HepG2 (cell line): Measurements from ENCODE around the gene ZDHHC14. TPM values are rescaled to one million over a fixed set of nuclear protein-coding genes. Genes with fewer than 3 reads are reported as not detected.

Experiments used
- ATAC-seq: fragments of 200-7000 bp; cut with Tn5 transposase; 3 replicates; pipeline ENCODE4 v1.9.1; 2020; ENCODE audit warnings: mild to moderate bottlenecking, moderate library complexity
- BruUV-seq: library from RNA; stranded (reverse); fragments of 400-500 nt; replicated peaks from 2 replicates; lab custom pipeline; 2021; lab: Mats Ljungman, UMichigan
- CTCF ChIA-PET: fragments of 300-600 bp; formaldehyde crosslinking; extraction: SDS; loops from one replicate; lab custom pipeline; 2021; ENCODE audit warnings: low total read pairs, inconsistent platforms, low intra/inter-chr PET ratio; lab: Yijun Ruan, JAX
- POLR2A ChIA-PET: fragments of 350-600 bp; sonication (Branson Sonifier 250); formaldehyde crosslinking; loops from one replicate; lab custom pipeline; 2020; ENCODE audit warnings: antibody characterized with exemption, inconsistent platforms; lab: Yijun Ruan, JAX
- DNase-seq: peaks from one replicate; pipeline ENCODE4 v3.0.0-alpha.2; 2015; ENCODE audit warnings: low spot score
- FAIRE-seq: peaks from 3 replicates; lab custom pipeline; 2011; peaks lifted over from hg19 to GRCh38; lab: Jason Lieb, UNC
- H2AFZ ChIP-seq: one replicate; pipeline ENCODE4 v1.6.1; 2011; ENCODE audit warnings: low read length, inconsistent platforms
- H3K27ac ChIP-seq: fragments of 300-600 bp; 3 replicates; pipeline ENCODE4 v1.8.0; 2011; ENCODE audit warnings: mixed run types, mild to moderate bottlenecking, mixed read lengths, low read length, inconsistent platforms; ENCODE audit not compliant: insufficient read depth; ENCODE audit errors: extremely low read length
- H3K27me3 ChIP-seq, 2 experiments: fragments of 200-600 bp in 1 of 2; 2 replicates in 1 of 2; 3 replicates in 1 of 2; pipeline versions ENCODE4 v1.6.0 to v1.8.0; 2011; ENCODE audit warnings: low read length in 2 of 2, mild to moderate bottlenecking in 2 of 2, moderate library complexity in 2 of 2, inconsistent platforms in 1 of 2; ENCODE audit not compliant: insufficient read depth in 2 of 2, control insufficient read depth in 1 of 2
- H3K36me3 ChIP-seq, 2 experiments: fragments of 200-600 bp in 1 of 2; replicated peaks in 1 of 2; 2 replicates in 1 of 2; 3 replicates in 1 of 2; pipeline versions ENCODE4 v1.5.1 to v1.8.0; 2011; ENCODE audit warnings: low read length in 2 of 2, inconsistent platforms in 1 of 2; ENCODE audit not compliant: insufficient read depth in 2 of 2, control insufficient read depth in 1 of 2
- H3K4me1 ChIP-seq: 2 replicates; pipeline ENCODE4 v1.5.1; 2012; ENCODE audit warnings: low read length, inconsistent platforms; ENCODE audit not compliant: insufficient read depth
- H3K4me2 ChIP-seq: 2 replicates; pipeline ENCODE4 v1.6.0; 2011; ENCODE audit warnings: low read depth, low read length, inconsistent platforms
- H3K4me3 ChIP-seq, 3 experiments: fragments of 200-600 bp in 1 of 3; sonication (generic), shearing (Covaris generic) in 1 of 3; replicated peaks in 1 of 3; 2 replicates each; pipeline ENCODE4 v1.5.1; 2011 to 2016; ENCODE audit warnings: low read length in 3 of 3, inconsistent platforms in 2 of 3, low read depth in 2 of 3, mild to moderate bottlenecking in 2 of 3, control low read depth in 1 of 3, mixed read lengths in 1 of 3; ENCODE audit not compliant: insufficient read depth in 1 of 3
- H3K79me2 ChIP-seq: one replicate; pipeline ENCODE4 v1.6.1; 2011; ENCODE audit warnings: low read length, inconsistent platforms; ENCODE audit not compliant: insufficient read depth
- H3K9ac ChIP-seq: 2 replicates; pipeline ENCODE4 v1.6.0; 2011; ENCODE audit warnings: mild to moderate bottlenecking, low read depth, low read length, inconsistent platforms; ENCODE audit not compliant: insufficient read depth
- H3K9me3 ChIP-seq: 2 replicates; pipeline ENCODE4 v1.5.1; 2012; ENCODE audit warnings: mild to moderate bottlenecking, low read length
- H4K20me1 ChIP-seq: 2 replicates; pipeline ENCODE4 v1.6.0; 2011; ENCODE audit warnings: inconsistent platforms, mild to moderate bottlenecking, low read length, moderate library complexity; ENCODE audit not compliant: insufficient read depth
- EEA1 ChIP-seq: sonication (generic); formaldehyde crosslinking; IDR thresholded peaks from 2 replicates; pipeline ENCODE4 v1.5.1; 2020; ENCODE audit warnings: mild to moderate bottlenecking, missing genetic modification reagents, borderline replicate concordance
- HNF4A ChIP-seq: sonication (generic); formaldehyde crosslinking; IDR thresholded peaks from 2 replicates; pipeline ENCODE4 v1.4.0; 2020; ENCODE audit warnings: missing genetic modification reagents
- HNRNPH1 ChIP-seq: fragments of 200-400 bp; formaldehyde crosslinking; optimal IDR thresholded peaks from 2 replicates; pipeline ENCODE3; 2017; ENCODE audit warnings: mild to moderate bottlenecking, low read depth, low read length
- JUND ChIP-seq: sonication (generic); formaldehyde crosslinking; IDR thresholded peaks from 2 replicates; pipeline ENCODE4 v1.8.0; 2022; ENCODE audit warnings: mild to moderate bottlenecking, missing genetic modification reagents
- KAT7 ChIP-seq: IDR thresholded peaks from 2 replicates; pipeline ENCODE4 v1.6.1; 2018; ENCODE audit warnings: borderline replicate concordance, missing compliant biosample characterization
- KDM1A ChIP-seq: IDR thresholded peaks from 2 replicates; pipeline ENCODE4 v1.6.1; 2016; ENCODE audit warnings: missing compliant biosample characterization
- KMT2B ChIP-seq: IDR thresholded peaks from 2 replicates; pipeline ENCODE4 v1.6.1; 2016; ENCODE audit warnings: missing genetic modification reagents, missing compliant biosample characterization
- NFKB2 ChIP-seq: sonication (generic); formaldehyde crosslinking; IDR thresholded peaks from 2 replicates; pipeline ENCODE4 v1.4.0; 2020; ENCODE audit warnings: missing genetic modification reagents, borderline replicate concordance
- PCBP1 ChIP-seq: fragments of 200-400 bp; formaldehyde crosslinking; IDR thresholded peaks from 2 replicates; pipeline ENCODE4 v1.6.1; 2017; ENCODE audit warnings: mild to moderate bottlenecking, low read depth, low read length, borderline replicate concordance
- SP4 ChIP-seq: sonication (generic); formaldehyde crosslinking; IDR thresholded peaks from 2 replicates; pipeline ENCODE4 v1.8.1; 2023; ENCODE audit warnings: mild to moderate bottlenecking, missing genetic modification reagents
- SRSF9 ChIP-seq: fragments of 200-400 bp; formaldehyde crosslinking; IDR thresholded peaks from 2 replicates; pipeline ENCODE4 v1.6.1; 2018; ENCODE audit warnings: borderline replicate concordance, mild to moderate bottlenecking, low read depth, low read length; ENCODE audit not compliant: insufficient read depth, poor library complexity, severe bottlenecking
- STAG1 ChIP-seq: sonication (generic); formaldehyde crosslinking; IDR thresholded peaks from 2 replicates; pipeline ENCODE4 v1.4.0; 2020; ENCODE audit warnings: missing genetic modification reagents
- TEAD3 ChIP-seq: optimal IDR thresholded peaks from 2 replicates; pipeline ENCODE3; 2016; ENCODE audit warnings: borderline replicate concordance
- TOE1 ChIP-seq: sonication (generic); formaldehyde crosslinking; IDR thresholded peaks from 2 replicates; pipeline ENCODE4 v1.4.0; 2020; ENCODE audit warnings: mild to moderate bottlenecking, missing genetic modification reagents
- USF2 ChIP-seq, 2 experiments: sonication (generic) in 1 of 2; formaldehyde crosslinking in 1 of 2; IDR thresholded peaks; 2 replicates each; pipeline versions ENCODE4 v1.5.1 to v1.6.1; 2011 to 2020; ENCODE audit warnings: borderline replicate concordance in 1 of 2, low read depth in 1 of 2, low read length in 1 of 2, mild to moderate bottlenecking in 1 of 2, missing genetic modification reagents in 1 of 2, moderate library complexity in 1 of 2
- ZBTB20 ChIP-seq: sonication (generic); formaldehyde crosslinking; IDR thresholded peaks from 2 replicates; pipeline ENCODE4 v1.8.1; 2023; ENCODE audit warnings: missing genetic modification reagents, low read depth, mild to moderate bottlenecking, borderline replicate concordance
- ZBTB4 ChIP-seq: sonication (generic); formaldehyde crosslinking; IDR thresholded peaks from 2 replicates; pipeline ENCODE4 v1.4.0; 2020; ENCODE audit warnings: missing genetic modification reagents, mild to moderate bottlenecking, borderline replicate concordance
- ZBTB42 ChIP-seq: sonication (generic); formaldehyde crosslinking; IDR thresholded peaks from 2 replicates; pipeline ENCODE4 v1.5.0; 2020; ENCODE audit warnings: mild to moderate bottlenecking, missing genetic modification reagents
- ZNF510 ChIP-seq: sonication (generic); formaldehyde crosslinking; IDR thresholded peaks from 2 replicates; pipeline ENCODE4 v1.4.0; 2020; ENCODE audit warnings: low read depth, mild to moderate bottlenecking, missing genetic modification reagents
- WGBS: methylation state at CpG from one replicate; pipeline ENCODE4 v1.1.6; 2017; ENCODE audit warnings: low lambda C conversion rate; 5-methylcytosine and 5-hydroxymethylcytosine counted together
- in situ Hi-C: cut with HindIII; loops from 2 replicates; pipeline ENCODE4 v1.10.0; 2017; ENCODE audit warnings: low pct_unique_long_range_greater_than_20kb; ENCODE audit not compliant: extremely low pct_ligation_motif_present
- intact Hi-C: fragments of 100-400 bp; cut with micrococcal nuclease; formaldehyde crosslinking; loops from one replicate; pipeline ENCODE4 v1.10.0; 2022; ENCODE audit not compliant: unreplicated experiment
- polyA plus RNA-seq, 8 experiments: library from polyadenylated mRNA; depleted of rRNA in 3 of 8; stranded (reverse) in 7 of 8; unstranded in 1 of 8; fragments of >200 nt; fragmentation: Illumina TruSeq in 4 of 8; extraction: Trizol in 4 of 8; gene quantifications; 2 replicates each; pipeline versions ENCODE4 v1.2.1 to v1.2.3, GENCODE V29; 2011 to 2016; ENCODE audit warnings: low read depth in 4 of 8, missing spikeins in 1 of 8, mixed read lengths in 1 of 8; ENCODE audit not compliant: insufficient read depth in 1 of 8
- total RNA-seq, 5 experiments: library from RNA; depleted of rRNA; stranded (reverse); fragments of >200 nt; fragmentation: Illumina TruSeq; extraction: Trizol; gene quantifications; 2 replicates each; pipeline ENCODE4 v1.2.3, GENCODE V29; 2016; ENCODE audit warnings: low read depth in 1 of 5

ZDHHC14 gene
- total and polyA plus RNA-seq, 2 of the 13 experiments (the other 11 are each of a cell fraction or from before 2014, with no cell fraction given): 3.7 to 9.5 TPM

- H3K79me2 ChIP-seq: no peaks in the 10 kb centered on the region
- no peak for ATAC-seq
- H3K4me2 ChIP-seq: peak overlapping the region; percentile 90
- H3K9me3 ChIP-seq: no peaks in the 10 kb centered on the region
- in situ Hi-C loops (no loop called here), intact Hi-C loops (loop anchor here (2.0 to 5.0 kb wide), 5 partner anchors 17 to 202 kb away; partner anchors contain the start of gene ZDHHC14)
- H3K27me3 ChIP-seq: no peaks in the 10 kb centered on the region
- peak overlapping the region; percentile 96 for H3K27ac ChIP-seq
- no peak overlapping the region for H2AFZ ChIP-seq
- H3K36me3 ChIP-seq: no peaks in the 10 kb centered on the region
- 92% methylated on average over 2 of the region's 2 CpGs for WGBS
- no peak for FAIRE-seq
- 0 out of 2 replicates have a peak overlapping the region, but pooled peaks have one; percentile 4 for H3K9ac ChIP-seq
- CTCF ChIA-PET: no interaction called here
- H3K4me1 ChIP-seq: peaks cover 99% of the 10 kb centered on the region
- H4K20me1 ChIP-seq: no peaks in the 10 kb centered on the region
- POLR2A ChIA-PET: interaction anchor here (0.7 to 7.2 kb wide), 8 partner anchors 11 to 205 kb away, joined by 3 to 186 read pairs (median 9); partner anchors contain the start of gene TMEM242
- no peak overlapping the region for H3K4me3 ChIP-seq
- DNase-seq: no peak
- BruUV-seq: no TSS peak
- TF ChIP-seq KDM1A (CRISPR knock-in tag): no peak
- TF ChIP-seq SRSF9: no peak
- no peak for TF ChIP-seq TOE1
- no peak for TF ChIP-seq NFKB2 (CRISPR knock-in tag)
- TF ChIP-seq EEA1: no peak
- TF ChIP-seq PCBP1: no peak
- TF ChIP-seq ZNF510: no peak
- no peak for TF ChIP-seq STAG1
- peak; percentile 1 for TF ChIP-seq TEAD3 (CRISPR knock-in tag)
- no peak for TF ChIP-seq ZBTB20 (CRISPR knock-in tag)
- 0 out of 2 replicates have a peak, but pooled peaks have one; percentile 0 for TF ChIP-seq ZBTB4 (CRISPR knock-in tag)
- 0 out of 2 replicates have a peak, but pooled peaks have one; percentile 3 for TF ChIP-seq KMT2B
- no peak for TF ChIP-seq HNRNPH1
- no peak for TF ChIP-seq JUND
- no peak for TF ChIP-seq HNF4A (CRISPR knock-in tag)
- no peak for TF ChIP-seq SP4 (CRISPR knock-in tag)
- TF ChIP-seq KAT7 (CRISPR knock-in tag): no peak
- TF ChIP-seq ZBTB42 (CRISPR knock-in tag): no peak
- no peak for TF ChIP-seq USF2 (IDR thresholded peaks at IDR 0.05; ENCODE audit: low read depth, low read length)
- TF ChIP-seq USF2 (CRISPR knock-in tag; IDR thresholded peaks at IDR 0.05; ENCODE audit: borderline replicate concordance): no peak
Measured at GRCh38 chr6:157529654-157530039, 148.7 kb downstream of the ZDHHC14 start.
